GM13977 (cell line): ENCODE measurements around the gene ANGPTL8.

Experiments
- DNase-seq: peaks from one replicate; pipeline ENCODE4 v3.0.0; 2012; ENCODE audit warnings: low spot score
- CTCF ChIP-seq: IDR thresholded peaks from 2 replicates; pipeline ENCODE4 v1.5.1; 2012; ENCODE audit warnings: mild to moderate bottlenecking, control low read depth; ENCODE audit not compliant: insufficient read depth; ENCODE audit errors: extremely low read depth, missing control alignments
- in situ Hi-C: fragments of 300-500 bp; cut with MboI; formaldehyde crosslinking; loops from one replicate; pipeline ENCODE4 v1.12.0; 2022; ENCODE audit warnings: low sequenced_read_pairs, low pct_unique_long_range_greater_than_20kb, mixed read lengths, inconsistent platforms; ENCODE audit not compliant: unreplicated experiment

The ANGPTL8 gene

GRCh38 chr19:11203194-11204075 lies 36.0 kb upstream of the ANGPTL8 start:
- TF ChIP-seq CTCF = peak; percentile 89
- in situ Hi-C loops = no loop called here
- peak; percentile 84 for DNase-seq

- no peak for DNase-seq
- no peak for TF ChIP-seq CTCF
- in situ Hi-C loops = no loop called here
These were observed 35.3 kb upstream of the ANGPTL8 start for GRCh38 chr19:11204076-11204602.

- DNase-seq = peak; percentile 51
- in situ Hi-C loops = no loop called here
- TF ChIP-seq CTCF = no peak
These were observed 34.5 kb upstream of the ANGPTL8 start for GRCh38 chr19:11204943-11205349.

GRCh38 chr19:11205939-11206570 lies 33.4 kb upstream of the ANGPTL8 start:
- TF ChIP-seq CTCF = no peak
- DNase-seq = peak; percentile 83
- in situ Hi-C loops = no loop called here

GRCh38 chr19:11208561-11209471 lies 30.6 kb upstream of the ANGPTL8 start:
- TF ChIP-seq CTCF = no peak
- in situ Hi-C loops = no loop called here
- no peak for DNase-seq
